Amniotic epithelial cell (primary cell): Measurements from ENCODE around the gene POU6F2.
A peak's percentile ranks its signal among the peaks of the same experiment; 100 is the strongest.

Experiments
- DNase-seq: peaks from one replicate; pipeline ENCODE4 v3.0.0-alpha.2; 2010; ENCODE audit warnings: low read depth

POU6F2 gene

GRCh38 chr7:39304668-39305405 lies 327.1 kb downstream of the POU6F2 start:
- no peak for DNase-seq

GRCh38 chr7:39306016-39306570 lies 328.4 kb downstream of the POU6F2 start:
- DNase-seq, result no peak

GRCh38 chr7:39310699-39311098 lies 333.0 kb downstream of the POU6F2 start:
- no peak for DNase-seq

- DNase-seq, result no peak
These were observed 334.7 kb downstream of the POU6F2 start for GRCh38 chr7:39312254-39312989.

GRCh38 chr7:39313376-39313775 lies 335.7 kb downstream of the POU6F2 start:
- DNase-seq, result no peak

GRCh38 chr7:39313974-39314373 lies 336.3 kb downstream of the POU6F2 start:
- no peak for DNase-seq

- no peak for DNase-seq
These were observed 339.4 kb downstream of the POU6F2 start for GRCh38 chr7:39317107-39317506.

GRCh38 chr7:39317896-39318295 lies 340.2 kb downstream of the POU6F2 start:
- no peak for DNase-seq

- no peak for DNase-seq
These were observed 343.5 kb downstream of the POU6F2 start for GRCh38 chr7:39321245-39321644.

- DNase-seq, result no peak
These were observed 344.3 kb downstream of the POU6F2 start for GRCh38 chr7:39321909-39322498.

GRCh38 chr7:39324139-39324760 lies 346.5 kb downstream of the POU6F2 start:
- no peak for DNase-seq

- DNase-seq, result peak; percentile 1
These were observed 353.9 kb downstream of the POU6F2 start for GRCh38 chr7:39331607-39332006.

GRCh38 chr7:39332142-39332541 lies 354.4 kb downstream of the POU6F2 start:
- no peak for DNase-seq

- no peak for DNase-seq
These were observed 356.0 kb downstream of the POU6F2 start for GRCh38 chr7:39333701-39334100.

- peak; percentile 52 for DNase-seq
These were observed 358.7 kb downstream of the POU6F2 start for GRCh38 chr7:39336442-39336841.

- DNase-seq, result no peak
These were observed 361.0 kb downstream of the POU6F2 start for GRCh38 chr7:39338716-39339115.

GRCh38 chr7:39339591-39339990 lies 361.9 kb downstream of the POU6F2 start:
- no peak for DNase-seq

GRCh38 chr7:39341083-39341482 lies 363.4 kb downstream of the POU6F2 start:
- DNase-seq, result no peak

GRCh38 chr7:39342763-39343162 lies 365.1 kb downstream of the POU6F2 start:
- DNase-seq, result no peak

- no peak for DNase-seq
These were observed 371.9 kb downstream of the POU6F2 start for GRCh38 chr7:39349452-39350123.

GRCh38 chr7:39353615-39354376 lies 376.1 kb downstream of the POU6F2 start:
- DNase-seq, result peak; percentile 43
